HCEC 1CT (cell line): ENCODE data around the gene CBR3.

Experiments used
- DNase-seq: peaks from one replicate; pipeline ENCODE4 v3.0.0-alpha.2; 2017

CBR3 gene

GRCh38 chr21:36186506-36187399 lies 51.9 kb downstream of the CBR3 start:
- no peak for DNase-seq

- no peak for DNase-seq
Measured at GRCh38 chr21:36188081-36188681, 53.3 kb downstream of the CBR3 start.

- DNase-seq: no peak
Measured at GRCh38 chr21:36188937-36189336, 54.1 kb downstream of the CBR3 start.

DNA sequence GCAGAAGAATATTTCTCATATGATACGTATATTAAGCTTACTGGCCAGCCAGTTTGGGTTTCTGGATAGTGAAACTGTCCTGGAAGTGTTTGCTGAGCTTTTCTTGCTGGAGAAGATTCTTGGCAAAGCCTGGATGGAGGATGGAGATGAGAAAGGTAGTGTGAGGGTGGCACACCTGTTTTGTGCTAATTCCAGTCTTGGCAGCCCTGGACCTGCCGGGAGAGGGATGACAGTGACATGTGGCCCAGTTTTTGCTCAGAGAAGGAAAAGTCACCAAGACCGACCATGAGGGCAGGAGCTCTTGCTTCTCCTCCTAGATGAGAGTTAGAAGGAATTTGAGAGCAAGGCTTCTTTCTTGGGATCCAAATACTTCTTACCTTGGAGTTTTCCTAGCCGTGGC lies 55.9 kb downstream of the CBR3 start:
- DNase-seq: no peak

DNA sequence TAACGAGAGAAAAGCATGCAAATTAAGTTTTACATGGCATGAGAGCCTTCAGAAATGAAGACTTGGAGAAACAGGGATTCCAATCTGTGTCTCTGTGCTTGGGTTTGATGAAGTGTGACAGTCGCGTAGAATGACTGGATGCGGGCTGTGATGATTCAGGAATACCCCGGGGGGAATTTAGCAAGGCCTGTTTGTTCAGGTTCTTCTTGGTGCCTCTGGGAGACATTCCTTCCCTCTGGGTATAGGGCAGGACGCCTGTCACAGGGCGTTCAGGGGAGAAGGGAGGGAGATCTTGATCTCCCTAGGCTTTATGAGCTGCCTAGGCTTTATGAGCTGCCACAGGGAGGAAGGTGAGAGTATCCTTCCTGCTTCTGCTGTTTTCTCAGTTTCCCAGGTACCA lies 58.3 kb downstream of the CBR3 start:
- no peak for DNase-seq

DNA sequence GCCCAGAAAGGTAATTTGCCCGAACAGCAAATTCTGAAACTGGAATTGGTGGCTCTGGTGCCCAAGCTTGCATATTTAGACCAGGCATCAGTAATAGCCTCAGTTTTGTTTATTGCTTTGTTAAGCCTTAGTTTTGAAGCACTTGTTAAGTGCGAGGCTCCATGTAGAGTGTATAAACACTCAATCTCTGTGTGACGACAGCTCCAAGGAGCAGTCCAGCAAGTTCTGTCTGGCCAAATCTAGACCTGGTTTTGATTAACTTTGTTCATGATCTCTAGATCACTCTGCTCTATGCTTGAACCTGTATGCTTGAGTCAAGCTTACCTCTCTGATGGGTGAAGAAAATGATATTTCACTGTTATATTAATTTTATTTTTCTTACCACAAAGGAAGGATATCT lies 59.1 kb downstream of the CBR3 start:
- no peak for DNase-seq

DNA sequence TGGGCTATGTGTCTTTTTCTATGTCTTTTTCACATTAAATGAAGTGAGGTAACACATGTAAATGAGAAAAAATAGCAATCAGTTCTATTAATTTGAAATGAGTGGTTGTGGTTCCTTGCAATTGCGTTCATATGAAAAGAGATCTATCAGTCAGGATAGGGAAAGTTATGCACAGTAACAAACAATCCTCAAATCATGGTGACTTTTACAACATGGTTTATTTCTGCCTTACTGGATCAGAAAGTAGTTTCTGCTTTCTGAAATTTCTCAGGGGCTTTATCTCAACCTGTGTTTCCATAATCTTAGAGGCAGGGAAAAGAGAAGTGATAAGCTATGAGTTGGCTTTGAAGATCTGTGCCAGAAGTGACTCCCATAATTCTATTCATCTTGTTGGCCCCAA lies 60.7 kb downstream of the CBR3 start:
- no peak for DNase-seq
